HCT116 (cell line): ENCODE results near the gene KCNQ1OT1. TPM values are rescaled to one million over a fixed set of nuclear protein-coding genes. Genes with fewer than 3 reads are reported as not detected.

Source experiments
- ATAC-seq: fragments of 200-7000 bp; cut with Tn5 transposase; 2 replicates; pipeline ENCODE4 v1.9.1; 2020; ENCODE audit warnings: mild to moderate bottlenecking, moderate library complexity
- BruUV-seq: library from RNA; stranded (reverse); fragments of 400-500 nt; replicated peaks from 2 replicates; lab custom pipeline; 2021; lab: Mats Ljungman, UMichigan
- CTCF ChIA-PET: fragments of 300-600 bp; sonication (Branson Sonifier 250); formaldehyde crosslinking; loops from one replicate; lab custom pipeline; 2021; ENCODE audit warnings: antibody characterized with exemption; lab: Charles Lee
- POLR2A ChIA-PET: fragments of 300-600, 350-600 bp; sonication (Branson Sonifier 250); formaldehyde crosslinking; loops from one replicate; lab custom pipeline; 2021; ENCODE audit warnings: antibody characterized with exemption; lab: Charles Lee
- RAD21 ChIA-PET, 2 experiments: fragments of 300-600 bp; sonication (Branson Sonifier 250); formaldehyde crosslinking; loops; one replicate each; lab custom pipeline; 2023; ENCODE audit warnings: low total read pairs in 2 of 2; ENCODE audit not compliant: uncharacterized antibody in 2 of 2, unreplicated experiment in 2 of 2, low non-redundant PET in 1 of 2; lab: Charles Lee
- DNase-seq: peaks from one replicate; pipeline ENCODE4 v3.0.0-alpha.2; 2010; ENCODE audit warnings: low read depth, low spot score
- H2AFZ ChIP-seq: fragments of 200-600 bp; shearing (Covaris generic), sonication (generic); 2 replicates; pipeline ENCODE4 v1.6.1; 2017; ENCODE audit warnings: low read depth, mixed run types, mixed read lengths, antibody characterized with exemption, low read length; ENCODE audit not compliant: poor library complexity, severe bottlenecking
- H3K27ac ChIP-seq: 2 replicates; pipeline ENCODE4 v1.5.1; 2012; ENCODE audit warnings: low read depth, low read length
- H3K27me3 ChIP-seq: fragments of 200-600 bp; sonication (generic); 2 replicates; pipeline ENCODE4 v1.6.1; 2016; ENCODE audit warnings: mixed run types, low read length, mixed read lengths; ENCODE audit not compliant: insufficient read depth
- H3K36me3 ChIP-seq, 2 experiments: fragments of 200-500 bp in 1 of 2; fragments of 200-600 bp in 1 of 2; sonication (Bioruptor generic) in 1 of 2; sonication (generic) in 1 of 2; 2 replicates each; pipeline versions ENCODE4 v1.5.1 to v1.6.1; 2014 to 2016; ENCODE audit warnings: low read length in 2 of 2, inconsistent platforms in 1 of 2, mixed read lengths in 1 of 2, mixed run types in 1 of 2; ENCODE audit not compliant: insufficient read depth in 2 of 2, control insufficient read depth in 1 of 2
- H3K4me1 ChIP-seq, 2 experiments: fragments of 200-600 bp in 1 of 2; sonication (generic) in 1 of 2; 2 replicates each; pipeline versions ENCODE4 v1.5.1 to v1.6.1; 2012 to 2017; ENCODE audit warnings: low read length in 2 of 2, inconsistent platforms in 1 of 2, mild to moderate bottlenecking in 1 of 2, mixed read lengths in 1 of 2, mixed run types in 1 of 2, moderate library complexity in 1 of 2; ENCODE audit not compliant: insufficient read depth in 2 of 2, control insufficient read depth in 1 of 2
- H3K4me2 ChIP-seq: fragments of 200-600 bp; sonication (generic); 2 replicates; pipeline ENCODE4 v1.6.1; 2017; ENCODE audit warnings: mixed run types, low read length, mixed read lengths
- H3K4me3 ChIP-seq, 2 experiments: fragments of 200-600 bp in 1 of 2; sonication (generic) in 1 of 2; replicated peaks in 1 of 2; 2 replicates each; pipeline ENCODE4 v1.5.1; 2011 to 2016; ENCODE audit warnings: low read length in 2 of 2, control low read depth in 1 of 2, low read depth in 1 of 2, mild to moderate bottlenecking in 1 of 2, mixed read lengths in 1 of 2, mixed run types in 1 of 2
- H3K79me2 ChIP-seq: fragments of 200-600 bp; sonication (generic); 2 replicates; pipeline ENCODE4 v1.6.1; 2017; ENCODE audit warnings: mild to moderate bottlenecking, mixed run types, low read length, moderate library complexity, mixed read lengths; ENCODE audit not compliant: insufficient read depth
- H3K9ac ChIP-seq: fragments of 200-600 bp; sonication (generic); 2 replicates; pipeline ENCODE4 v1.6.1; 2016; ENCODE audit warnings: low read length, mixed read lengths
- H3K9me2 ChIP-seq: fragments of 200-600 bp; sonication (generic), shearing (Covaris generic); 2 replicates; pipeline ENCODE4 v1.6.1; 2017; ENCODE audit warnings: mixed run types, mild to moderate bottlenecking, moderate library complexity; ENCODE audit not compliant: insufficient read depth
- H3K9me3 ChIP-seq, 2 experiments: fragments of 200-500 bp in 1 of 2; fragments of 200-600 bp in 1 of 2; sonication (Bioruptor generic) in 1 of 2; sonication (generic) in 1 of 2; 2 replicates each; pipeline ENCODE4 v1.6.1; 2014 to 2017; ENCODE audit warnings: low read length in 2 of 2, mixed read lengths in 2 of 2, inconsistent platforms in 1 of 2, low read depth in 1 of 2, mild to moderate bottlenecking in 1 of 2, mixed run types in 1 of 2, moderate library complexity in 1 of 2; ENCODE audit not compliant: control insufficient read depth in 1 of 2, insufficient read depth in 1 of 2
- H4K20me1 ChIP-seq: fragments of 200-600 bp; sonication (generic), shearing (Covaris generic); 2 replicates; pipeline ENCODE4 v1.6.1; 2017; ENCODE audit warnings: mixed run types, mild to moderate bottlenecking, moderate library complexity; ENCODE audit not compliant: insufficient read depth
- CBX3 ChIP-seq: IDR thresholded peaks from 2 replicates; pipeline ENCODE4 v1.6.1; 2012; ENCODE audit warnings: low read depth
- CTCF ChIP-seq, 3 experiments: fragments of 200-600 bp in 1 of 3; sonication (generic) in 1 of 3; IDR thresholded peaks in 2 of 3; conservative IDR thresholded peaks in 1 of 3; 2 replicates each; pipeline ENCODE4 v1.5.1; 2012 to 2017; ENCODE audit warnings: low read depth in 2 of 3, low read length in 2 of 3, antibody characterized with exemption in 1 of 3, borderline replicate concordance in 1 of 3, control low read depth in 1 of 3, mild to moderate bottlenecking in 1 of 3, mixed read lengths in 1 of 3, mixed run types in 1 of 3, moderate library complexity in 1 of 3; ENCODE audit not compliant: insufficient read depth in 1 of 3
- EGR1 ChIP-seq: IDR thresholded peaks from 2 replicates; pipeline ENCODE4 v1.6.1; 2012; ENCODE audit warnings: low read depth
- ELF1 ChIP-seq: IDR thresholded peaks from 2 replicates; pipeline ENCODE4 v1.6.1; 2012; ENCODE audit warnings: low read depth, borderline replicate concordance
- JUND ChIP-seq: IDR thresholded peaks from 2 replicates; pipeline ENCODE4 v1.6.1; 2012
- MAX ChIP-seq: IDR thresholded peaks from 2 replicates; pipeline ENCODE4 v1.6.1; 2012
- POLR2A ChIP-seq: IDR thresholded peaks from 2 replicates; pipeline ENCODE4 v1.7.0; 2011; ENCODE audit warnings: borderline replicate concordance; ENCODE audit not compliant: insufficient read depth, insufficient read length; ENCODE audit errors: extremely low read depth
- POLR2AphosphoS5 ChIP-seq: IDR thresholded peaks from 2 replicates; pipeline ENCODE4 v1.6.1; 2011; ENCODE audit warnings: mild to moderate bottlenecking, low read depth, low read length, moderate library complexity
- REST ChIP-seq: IDR thresholded peaks from 2 replicates; pipeline ENCODE4 v1.6.1; 2012; ENCODE audit warnings: low read depth
- SIN3A ChIP-seq: IDR thresholded peaks from 2 replicates; pipeline ENCODE4 v1.6.1; 2012; ENCODE audit warnings: low read depth
- SRF ChIP-seq: IDR thresholded peaks from 2 replicates; pipeline ENCODE4 v1.6.1; 2012; ENCODE audit warnings: low read depth
- ZFX ChIP-seq: fragments of 450-650 bp; IDR thresholded peaks from 2 replicates; pipeline ENCODE4 v1.6.1; 2017
- intact Hi-C: fragments of 100-400 bp; cut with micrococcal nuclease; formaldehyde crosslinking; loops from 2 replicates; pipeline ENCODE4 v1.10.0; 2022
- total RNA-seq: library from RNA; stranded (reverse); gene quantifications from one replicate; pipeline ENCODE4 v1.2.1, GENCODE V29; 2021; ENCODE audit not compliant: unreplicated experiment

KCNQ1OT1 gene
- total RNA-seq, 1 experiment from 2014 or later = 1.1 TPM

- TF ChIP-seq EGR1 = no peak
- no peak for TF ChIP-seq POLR2AphosphoS5
Measured at GRCh38 chr11:2584812-2585565, 114.8 kb downstream of the KCNQ1OT1 start (continued).

- no peaks in the 10 kb centered on the region for H3K27me3 ChIP-seq
Measured at GRCh38 chr11:2584434-2584811, 115.4 kb downstream of the KCNQ1OT1 start.

More at GRCh38 chr11:2584434-2584811, 115.4 kb downstream of the KCNQ1OT1 start:
- Histone ChIP-seq H3K4me3 (no peak overlapping the region), H3K4me2 (no peak overlapping the region), H3K79me2 (no peaks in the 10 kb centered on the region), H3K9ac (no peak overlapping the region), H3K9me3 (no peaks in the 10 kb centered on the region), H3K27ac (no peak overlapping the region), H2AFZ (no peak overlapping the region), H3K36me3 (no peaks in the 10 kb centered on the region), H3K9me2 (no peaks in the 10 kb centered on the region), H4K20me1 (no peaks in the 10 kb centered on the region), H3K4me1 (no peaks in the 10 kb centered on the region)
- POLR2A ChIA-PET = no interaction called here
- RAD21 ChIA-PET = no interaction called here
- no TSS peak for BruUV-seq
- intact Hi-C loops = no loop called here
- CTCF ChIA-PET = no interaction called here
- DNase-seq = no peak
- no peak for TF ChIP-seq SRF
- no peak for TF ChIP-seq MAX
- no peak for TF ChIP-seq CTCF (IDR thresholded peaks at IDR 0.05 in 2 of 3, conservative IDR thresholded peaks at IDR 0.05 in 1 of 3; ENCODE audit: borderline replicate concordance in 1 of 3, insufficient read depth in 1 of 3, low read depth in 2 of 3, low read length in 2 of 3)
- no peak for TF ChIP-seq ELF1
- TF ChIP-seq REST = no peak
- no peak for TF ChIP-seq CBX3
- no peak for TF ChIP-seq ZFX
- no peak for TF ChIP-seq POLR2A
- TF ChIP-seq JUND = no peak
- no peak for TF ChIP-seq SIN3A
- no peak for ATAC-seq
